Hepatocyte (in vitro differentiated cells): Measurements from ENCODE around the gene MOSMO.

Experiments
- CTCF ChIP-seq: fragments of 200-600 bp; sonication (generic); IDR thresholded peaks from 2 replicates; pipeline ENCODE4 v1.5.1; 2016; ENCODE audit warnings: antibody characterized with exemption, mild to moderate bottlenecking; ENCODE audit not compliant: poor library complexity
- EZH2 ChIP-seq: fragments of 200-600 bp; sonication (generic); IDR thresholded peaks from 2 replicates; pipeline ENCODE4 v1.6.1; 2016; ENCODE audit warnings: antibody characterized with exemption, mild to moderate bottlenecking, borderline replicate concordance

GRCh38 chr16:22086440-22086839, 78.5 kb downstream of the MOSMO start:
- TF ChIP-seq EZH2 (no peak), CTCF (no peak)
